ENCODE measurements around the gene LPAR1.

DNA sequence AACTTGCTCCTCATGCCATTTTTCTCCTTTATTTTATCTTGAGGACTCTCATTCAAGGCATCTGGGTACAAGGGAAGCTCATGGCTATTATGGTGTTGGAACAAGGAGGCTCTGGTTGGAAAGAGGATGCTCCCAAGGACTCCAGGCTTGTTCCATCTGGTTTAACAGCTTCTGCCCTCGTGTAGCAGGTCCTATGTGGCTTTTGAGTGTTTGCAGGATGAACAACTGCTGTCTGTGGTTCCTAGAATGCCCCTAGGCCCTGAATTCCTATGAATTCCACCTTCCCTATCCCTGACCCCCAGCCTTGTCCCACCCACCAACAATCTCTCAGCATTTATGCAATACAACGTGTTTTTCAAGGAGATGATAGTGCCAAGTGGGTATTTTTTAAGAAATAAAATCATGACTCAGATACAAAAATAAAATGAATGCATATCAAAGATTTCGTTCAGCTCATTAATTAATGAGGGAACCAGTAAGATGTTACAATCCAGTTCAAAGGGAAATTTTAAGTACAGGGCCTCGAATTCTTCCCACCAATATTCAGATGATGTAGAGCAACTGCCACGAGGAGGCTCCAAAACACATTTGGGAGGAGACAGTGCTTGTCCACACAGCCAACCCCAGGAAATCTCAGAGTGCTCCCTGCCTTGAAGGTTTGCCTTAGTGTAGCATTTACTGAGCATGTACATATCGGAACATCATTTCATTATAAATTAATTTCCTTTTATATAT lies 187.7 kb downstream of the LPAR1 start:
- TF ChIP-seq, protein P1, sequence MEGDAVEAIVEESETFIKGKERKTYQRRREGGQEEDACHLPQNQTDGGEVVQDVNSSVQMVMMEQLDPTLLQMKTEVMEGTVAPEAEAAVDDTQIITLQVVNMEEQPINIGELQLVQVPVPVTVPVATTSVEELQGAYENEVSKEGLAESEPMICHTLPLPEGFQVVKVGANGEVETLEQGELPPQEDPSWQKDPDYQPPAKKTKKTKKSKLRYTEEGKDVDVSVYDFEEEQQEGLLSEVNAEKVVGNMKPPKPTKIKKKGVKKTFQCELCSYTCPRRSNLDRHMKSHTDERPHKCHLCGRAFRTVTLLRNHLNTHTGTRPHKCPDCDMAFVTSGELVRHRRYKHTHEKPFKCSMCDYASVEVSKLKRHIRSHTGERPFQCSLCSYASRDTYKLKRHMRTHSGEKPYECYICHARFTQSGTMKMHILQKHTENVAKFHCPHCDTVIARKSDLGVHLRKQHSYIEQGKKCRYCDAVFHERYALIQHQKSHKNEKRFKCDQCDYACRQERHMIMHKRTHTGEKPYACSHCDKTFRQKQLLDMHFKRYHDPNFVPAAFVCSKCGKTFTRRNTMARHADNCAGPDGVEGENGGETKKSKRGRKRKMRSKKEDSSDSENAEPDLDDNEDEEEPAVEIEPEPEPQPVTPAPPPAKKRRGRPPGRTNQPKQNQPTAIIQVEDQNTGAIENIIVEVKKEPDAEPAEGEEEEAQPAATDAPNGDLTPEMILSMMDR (conservative IDR thresholded peaks at IDR 0.05; ENCODE audit: low read length) = no peak
- TF ChIP-seq EZH2phosphoT487 (IDR thresholded peaks at IDR 0.05; ENCODE audit: borderline replicate concordance) = no peak
